NB4 (cell line): Measurements from ENCODE around the gene FHIP1B.
"Not testable (repeated sequence)": the region's sequence is repeated elsewhere in the genome, so short reads cannot be mapped to it uniquely, and the experiment has no call there.

Experiments
- DNase-seq: peaks from one replicate; pipeline ENCODE4 v3.0.0; 2010; ENCODE audit warnings: low read depth
- H3K4me3 ChIP-seq: one replicate; pipeline ENCODE4 v1.5.1; 2011; ENCODE audit warnings: mild to moderate bottlenecking, low read depth, low read length, moderate library complexity
- MYC ChIP-seq: IDR thresholded peaks from 2 replicates; pipeline ENCODE4 v1.6.1; 2011; ENCODE audit warnings: low read depth, low read length
- POLR2A ChIP-seq: IDR thresholded peaks from 2 replicates; pipeline ENCODE4 v1.6.1; 2011; ENCODE audit warnings: mild to moderate bottlenecking; ENCODE audit not compliant: insufficient read length; ENCODE audit errors: extremely low read depth
- TF ChIP-seq, protein P1 (sequence below): IDR thresholded peaks from one replicate; pipeline ENCODE4 v1.5.1; 2012; ENCODE audit warnings: low read depth, low read length
- TF ChIP-seq, protein P2 (sequence below): IDR thresholded peaks from 2 replicates; pipeline ENCODE4 v1.6.1; 2011; ENCODE audit warnings: low read depth, low read length

The FHIP1B gene

DNA sequence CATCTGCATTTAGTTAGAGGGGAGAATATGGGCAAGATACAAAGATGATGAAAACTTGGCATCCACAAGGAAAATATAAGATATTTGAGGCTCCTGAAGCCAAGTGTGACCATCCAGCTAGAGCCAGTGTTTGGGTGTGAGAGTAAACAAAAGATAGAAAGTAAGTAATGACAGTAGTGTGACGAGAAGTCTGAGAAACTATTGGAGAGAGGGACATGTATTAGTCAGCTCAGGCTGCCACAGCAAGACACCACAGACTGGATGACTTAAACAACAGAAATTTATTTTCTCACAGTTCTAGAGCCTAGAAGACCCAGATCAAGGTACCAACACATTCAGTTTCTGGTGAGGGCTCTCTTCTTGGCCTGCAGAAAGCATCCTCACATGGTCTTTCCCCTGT lies 18.8 kb upstream of the FHIP1B start:
- H3K4me3 ChIP-seq: no peak overlapping the region
- no peak for DNase-seq
- TF ChIP-seq MYC: no peak
- TF ChIP-seq, protein P1, sequence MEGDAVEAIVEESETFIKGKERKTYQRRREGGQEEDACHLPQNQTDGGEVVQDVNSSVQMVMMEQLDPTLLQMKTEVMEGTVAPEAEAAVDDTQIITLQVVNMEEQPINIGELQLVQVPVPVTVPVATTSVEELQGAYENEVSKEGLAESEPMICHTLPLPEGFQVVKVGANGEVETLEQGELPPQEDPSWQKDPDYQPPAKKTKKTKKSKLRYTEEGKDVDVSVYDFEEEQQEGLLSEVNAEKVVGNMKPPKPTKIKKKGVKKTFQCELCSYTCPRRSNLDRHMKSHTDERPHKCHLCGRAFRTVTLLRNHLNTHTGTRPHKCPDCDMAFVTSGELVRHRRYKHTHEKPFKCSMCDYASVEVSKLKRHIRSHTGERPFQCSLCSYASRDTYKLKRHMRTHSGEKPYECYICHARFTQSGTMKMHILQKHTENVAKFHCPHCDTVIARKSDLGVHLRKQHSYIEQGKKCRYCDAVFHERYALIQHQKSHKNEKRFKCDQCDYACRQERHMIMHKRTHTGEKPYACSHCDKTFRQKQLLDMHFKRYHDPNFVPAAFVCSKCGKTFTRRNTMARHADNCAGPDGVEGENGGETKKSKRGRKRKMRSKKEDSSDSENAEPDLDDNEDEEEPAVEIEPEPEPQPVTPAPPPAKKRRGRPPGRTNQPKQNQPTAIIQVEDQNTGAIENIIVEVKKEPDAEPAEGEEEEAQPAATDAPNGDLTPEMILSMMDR: no peak
- TF ChIP-seq, protein P2, sequence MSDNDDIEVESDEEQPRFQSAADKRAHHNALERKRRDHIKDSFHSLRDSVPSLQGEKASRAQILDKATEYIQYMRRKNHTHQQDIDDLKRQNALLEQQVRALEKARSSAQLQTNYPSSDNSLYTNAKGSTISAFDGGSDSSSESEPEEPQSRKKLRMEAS: no peak
- no peak for TF ChIP-seq POLR2A

GRCh38 chr11:6251990-6252473 lies 17.6 kb upstream of the FHIP1B start:
- no peak overlapping the region for H3K4me3 ChIP-seq
- no peak for TF ChIP-seq POLR2A
- TF ChIP-seq, protein P1: no peak
- TF ChIP-seq, protein P2: no peak
- no peak for TF ChIP-seq MYC
- DNase-seq: no peak

DNA sequence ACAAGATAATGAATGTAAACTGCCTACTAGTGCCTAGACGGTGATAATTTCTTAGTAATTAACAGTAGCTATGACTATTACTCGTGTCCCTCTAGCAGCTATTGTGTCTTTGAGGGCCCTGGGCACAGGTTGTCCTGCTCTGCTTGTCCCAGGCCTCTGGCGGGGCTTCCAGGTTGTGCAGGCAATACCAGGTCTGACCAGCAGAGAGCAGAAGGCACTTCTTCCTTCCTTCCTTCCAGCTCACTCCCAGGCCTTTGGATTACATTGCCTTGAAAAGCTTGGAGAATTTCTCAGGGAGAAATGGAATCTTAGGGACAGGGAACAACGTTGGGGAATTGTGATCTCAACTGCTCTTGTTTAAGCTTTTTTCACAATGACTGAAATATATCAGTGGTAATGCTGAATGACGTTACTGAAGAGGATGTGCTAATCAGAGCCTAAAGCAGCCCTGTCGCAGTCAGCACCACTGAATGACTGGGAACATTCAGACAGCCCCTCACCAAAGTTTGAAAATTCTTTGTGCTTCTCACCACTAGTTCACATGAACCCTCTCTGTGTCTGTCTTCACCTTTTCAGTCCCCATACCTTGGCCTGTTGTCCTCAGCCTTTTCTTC lies 16.8 kb upstream of the FHIP1B start:
- DNase-seq: peak; percentile 55
- H3K4me3 ChIP-seq: no peak overlapping the region
- TF ChIP-seq, protein P2: no peak
- TF ChIP-seq, protein P1: peak; percentile 77
- no peak for TF ChIP-seq POLR2A

DNA sequence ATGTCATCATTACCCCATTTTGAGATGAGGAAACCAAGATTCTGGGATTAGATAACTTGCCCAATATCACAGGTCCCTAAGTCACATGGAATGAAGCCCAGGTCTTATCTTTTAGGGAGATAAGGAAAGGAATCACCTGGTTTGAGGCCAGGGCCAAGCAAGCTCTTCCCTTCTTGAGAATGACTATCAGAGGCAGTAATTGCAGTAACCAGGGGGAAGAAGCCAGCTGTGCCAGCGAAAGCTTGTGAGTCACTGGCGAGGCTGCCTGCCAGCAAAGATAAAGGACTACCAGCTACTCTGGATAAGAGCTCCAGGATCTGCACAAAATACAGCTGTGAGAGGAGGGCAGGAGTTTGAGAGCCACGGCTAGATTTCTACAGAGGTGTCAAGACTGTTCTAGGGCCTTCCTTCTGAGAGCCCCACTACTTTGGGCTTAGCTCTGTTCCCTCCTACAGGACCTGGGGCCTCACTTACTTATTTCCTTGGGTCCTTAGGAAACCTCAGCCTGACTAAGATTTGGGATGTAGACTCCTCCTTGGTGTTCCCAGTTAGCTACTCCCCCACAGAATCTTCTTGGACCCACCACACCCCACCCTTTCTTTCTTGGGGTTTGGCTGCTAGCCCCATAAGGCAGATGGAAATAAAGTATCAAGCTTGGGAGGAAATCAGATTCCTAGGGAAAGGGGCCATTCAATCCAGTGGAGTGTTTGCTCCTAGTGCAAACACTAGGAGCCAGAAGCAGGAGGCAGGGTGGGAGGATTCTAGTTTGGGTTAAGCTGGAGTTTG lies 15.5 kb upstream of the FHIP1B start:
- H3K4me3 ChIP-seq: no peak overlapping the region
- TF ChIP-seq, protein P2: no peak
- TF ChIP-seq POLR2A: no peak
- TF ChIP-seq, protein P1: no peak
- DNase-seq: no peak

DNA sequence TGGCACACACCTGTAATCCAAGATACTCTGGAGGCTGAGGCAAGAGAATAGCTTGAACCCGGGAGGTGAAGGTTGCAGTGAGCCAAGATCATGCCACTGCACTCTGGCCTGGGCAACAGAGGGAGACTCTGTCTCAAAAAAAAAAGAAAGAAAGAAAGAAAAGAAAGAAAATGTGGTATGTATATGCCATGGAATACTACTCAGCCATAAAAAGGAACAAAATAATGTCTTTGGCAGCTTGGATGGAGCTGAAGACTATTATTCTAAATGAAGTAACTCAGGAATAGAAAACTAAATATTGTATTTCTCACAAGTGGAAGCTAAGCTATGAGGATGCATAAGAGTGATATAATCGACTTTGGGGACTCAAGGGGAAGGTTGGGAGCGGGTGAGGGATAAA lies 14.5 kb upstream of the FHIP1B start:
- not testable (repeated sequence) for DNase-seq

GRCh38 chr11:6248248-6248647 lies 13.8 kb upstream of the FHIP1B start:
- no peak for DNase-seq
- TF ChIP-seq MYC: no peak
- TF ChIP-seq, protein P2: no peak
- no peak for TF ChIP-seq POLR2A
- TF ChIP-seq, protein P1: no peak
- H3K4me3 ChIP-seq: no peak overlapping the region

More for the DNA sequence above, 14.5 kb upstream of the FHIP1B start:
- not testable (repeated sequence) for H3K4me3 ChIP-seq
